Kidney epithelial cell (primary cell): ENCODE data around the gene TBCD. TPM values are rescaled to one million over a fixed set of nuclear protein-coding genes. Genes with fewer than 3 reads are reported as not detected.

Experiments used
- DNase-seq: peaks from one replicate; pipeline ENCODE4 v3.0.0-alpha.2; 2010; ENCODE audit warnings: low read depth
- H3K27me3 ChIP-seq: 2 replicates; pipeline ENCODE4 v1.6.0; 2011; ENCODE audit warnings: low read length; ENCODE audit not compliant: control insufficient read depth, insufficient read depth
- H3K36me3 ChIP-seq: 2 replicates; pipeline ENCODE4 v1.5.1; 2011; ENCODE audit warnings: low read length; ENCODE audit not compliant: control insufficient read depth, insufficient read depth
- H3K4me3 ChIP-seq: 2 replicates; pipeline ENCODE4 v1.5.1; 2011; ENCODE audit warnings: low read depth, mild to moderate bottlenecking, control low read depth, low read length
- total RNA-seq: library from RNA; depleted of rRNA; stranded (reverse); fragments of >200 nt; gene quantifications from 2 replicates; pipeline ENCODE4 v1.2.3, GENCODE V29; 2015
- TF ChIP-seq, protein P1 (sequence below): IDR thresholded peaks from 2 replicates; pipeline ENCODE4 v1.5.1; 2011; ENCODE audit warnings: mild to moderate bottlenecking, moderate library complexity, low read length, control low read depth, inconsistent platforms; ENCODE audit not compliant: insufficient read depth, poor library complexity, severe bottlenecking

The TBCD gene
- total RNA-seq, 1 donor from 2014 or later = 69.6 TPM

GRCh38 chr17:82888583-82889495 is 137.0 kb downstream of the TBCD start:
- H3K36me3 ChIP-seq = no peaks in the 10 kb centered on the region
- H3K4me3 ChIP-seq = no peak overlapping the region
- no peaks in the 10 kb centered on the region for H3K27me3 ChIP-seq
- TF ChIP-seq, protein P1, sequence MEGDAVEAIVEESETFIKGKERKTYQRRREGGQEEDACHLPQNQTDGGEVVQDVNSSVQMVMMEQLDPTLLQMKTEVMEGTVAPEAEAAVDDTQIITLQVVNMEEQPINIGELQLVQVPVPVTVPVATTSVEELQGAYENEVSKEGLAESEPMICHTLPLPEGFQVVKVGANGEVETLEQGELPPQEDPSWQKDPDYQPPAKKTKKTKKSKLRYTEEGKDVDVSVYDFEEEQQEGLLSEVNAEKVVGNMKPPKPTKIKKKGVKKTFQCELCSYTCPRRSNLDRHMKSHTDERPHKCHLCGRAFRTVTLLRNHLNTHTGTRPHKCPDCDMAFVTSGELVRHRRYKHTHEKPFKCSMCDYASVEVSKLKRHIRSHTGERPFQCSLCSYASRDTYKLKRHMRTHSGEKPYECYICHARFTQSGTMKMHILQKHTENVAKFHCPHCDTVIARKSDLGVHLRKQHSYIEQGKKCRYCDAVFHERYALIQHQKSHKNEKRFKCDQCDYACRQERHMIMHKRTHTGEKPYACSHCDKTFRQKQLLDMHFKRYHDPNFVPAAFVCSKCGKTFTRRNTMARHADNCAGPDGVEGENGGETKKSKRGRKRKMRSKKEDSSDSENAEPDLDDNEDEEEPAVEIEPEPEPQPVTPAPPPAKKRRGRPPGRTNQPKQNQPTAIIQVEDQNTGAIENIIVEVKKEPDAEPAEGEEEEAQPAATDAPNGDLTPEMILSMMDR = no peak
- DNase-seq = no peak

DNA sequence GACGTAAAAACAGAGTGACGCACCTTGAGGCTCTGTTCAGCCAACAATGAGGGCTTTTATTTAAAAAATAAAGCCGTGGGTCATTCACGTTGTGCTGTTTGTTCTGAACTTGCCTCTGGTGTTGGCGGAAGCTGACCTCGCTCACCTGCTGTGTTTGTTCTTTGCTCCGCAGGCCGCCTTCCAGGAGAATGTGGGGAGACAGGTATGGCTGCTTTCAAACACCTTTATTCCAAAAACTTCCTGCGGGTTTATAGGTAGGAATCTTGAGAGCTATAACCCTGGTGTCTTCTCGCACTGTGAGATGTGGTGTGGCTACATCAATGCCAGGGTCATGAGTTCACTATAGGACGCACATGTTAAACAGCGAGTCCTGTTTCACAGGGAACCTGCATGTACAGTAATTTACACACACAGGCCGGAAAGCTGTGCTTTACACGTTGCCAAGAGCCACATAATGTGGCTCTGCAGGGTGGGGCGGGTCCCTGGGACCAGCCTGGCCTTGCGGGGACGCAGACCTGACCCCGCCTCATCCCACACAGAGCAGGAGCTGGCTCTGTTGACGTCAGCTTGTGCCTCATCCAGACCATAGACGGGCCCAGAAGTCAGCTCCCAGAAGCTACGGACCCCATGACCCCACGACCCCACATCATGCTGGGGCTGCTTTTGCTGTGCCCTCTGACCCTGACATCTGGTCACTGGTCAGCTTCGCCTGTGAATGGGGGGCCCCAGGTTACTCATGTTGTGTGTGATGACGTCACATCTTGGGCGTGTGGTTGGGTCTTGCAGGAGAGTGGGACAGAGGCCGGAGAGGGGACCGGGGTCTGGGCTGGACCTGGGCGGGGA is 137.9 kb downstream of the TBCD start:
- DNase-seq = no peak
- TF ChIP-seq, protein P1 = no peak
- H3K4me3 ChIP-seq = no peak overlapping the region
- no peaks in the 10 kb centered on the region for H3K36me3 ChIP-seq
- no peaks in the 10 kb centered on the region for H3K27me3 ChIP-seq

- Histone ChIP-seq H3K27me3 (no peaks in the 10 kb centered on the region), H3K4me3 (no peak overlapping the region), H3K36me3 (no peaks in the 10 kb centered on the region)
- TF ChIP-seq, protein P1 = no peak
- DNase-seq = no peak
These were observed 138.5 kb downstream of the TBCD start for GRCh38 chr17:82890339-82890730.

- TF ChIP-seq, protein P1 = no peak
These were observed 139.2 kb downstream of the TBCD start for GRCh38 chr17:82890926-82891678.

GRCh38 chr17:82891911-82892310 is 140.0 kb downstream of the TBCD start:
- no peak overlapping the region for H3K4me3 ChIP-seq
- H3K36me3 ChIP-seq = no peaks in the 10 kb centered on the region
- no peak for DNase-seq
- no peaks in the 10 kb centered on the region for H3K27me3 ChIP-seq
- TF ChIP-seq, protein P1 = no peak

More at GRCh38 chr17:82890926-82891678, 139.2 kb downstream of the TBCD start:
- H3K4me3 ChIP-seq = no peak overlapping the region
- H3K36me3 ChIP-seq = no peaks in the 10 kb centered on the region
- DNase-seq = no peak
- H3K27me3 ChIP-seq = no peaks in the 10 kb centered on the region
